Neuronal stem cell (in vitro differentiated cells): Measurements from ENCODE around the gene VOPP1.

ENCODE experiments used
- DNase-seq: peaks from one replicate; pipeline ENCODE4 v3.0.0-alpha.2; 2013; ENCODE audit warnings: low spot score
- H2AFZ ChIP-seq: one replicate; pipeline ENCODE4 v1.6.1; 2013; ENCODE audit warnings: mild to moderate bottlenecking, low read length, inconsistent platforms
- H2AK5ac ChIP-seq: 2 replicates; pipeline ENCODE4 v1.6.1; 2013; ENCODE audit warnings: low read depth, mild to moderate bottlenecking, inconsistent platforms, low read length, moderate library complexity, mixed read lengths
- H2BK120ac ChIP-seq: 2 replicates; pipeline ENCODE4 v1.6.1; 2013; ENCODE audit warnings: low read depth, mild to moderate bottlenecking, inconsistent platforms, low read length, moderate library complexity, mixed read lengths
- H2BK12ac ChIP-seq: one replicate; pipeline ENCODE4 v1.6.1; 2013; ENCODE audit warnings: low read length, inconsistent platforms
- H2BK15ac ChIP-seq: 2 replicates; pipeline ENCODE4 v1.6.1; 2013; ENCODE audit warnings: mild to moderate bottlenecking, low read length, inconsistent platforms, mixed read lengths
- H2BK5ac ChIP-seq: one replicate; pipeline ENCODE4 v1.6.1; 2013; ENCODE audit warnings: inconsistent platforms, mild to moderate bottlenecking, low read length, moderate library complexity
- H3K14ac ChIP-seq: one replicate; pipeline ENCODE4 v1.6.1; 2013; ENCODE audit warnings: low read length, inconsistent platforms
- H3K18ac ChIP-seq: 2 replicates; pipeline ENCODE4 v1.6.1; 2013; ENCODE audit warnings: low read length, inconsistent platforms
- H3K23ac ChIP-seq: 2 replicates; pipeline ENCODE4 v1.6.1; 2013; ENCODE audit warnings: low read depth, mild to moderate bottlenecking, mixed read lengths, low read length, inconsistent platforms; ENCODE audit not compliant: poor library complexity
- H3K27ac ChIP-seq: replicated peaks from 3 replicates; pipeline ENCODE4 v1.5.1; 2013; ENCODE audit warnings: low read length, inconsistent platforms
- H3K27me3 ChIP-seq, 3 experiments: 2 replicates each; pipeline ENCODE4 v1.6.1; 2013; ENCODE audit warnings: low read length in 3 of 3, mild to moderate bottlenecking in 2 of 3, inconsistent platforms in 1 of 3, low read depth in 1 of 3, mixed read lengths in 1 of 3, moderate library complexity in 1 of 3; ENCODE audit not compliant: control insufficient read depth in 3 of 3, insufficient read depth in 3 of 3
- H3K36me3 ChIP-seq, 2 donors: replicated peaks in 1 of 2; 2 replicates each; pipeline ENCODE4 v1.6.1; 2013; ENCODE audit warnings: low read length in 2 of 2; ENCODE audit not compliant: control insufficient read depth in 2 of 2, insufficient read depth in 2 of 2
- H3K4ac ChIP-seq: 2 replicates; pipeline ENCODE4 v1.6.1; 2013; ENCODE audit warnings: inconsistent platforms, mild to moderate bottlenecking, low read length, moderate library complexity
- H3K4me1 ChIP-seq, 2 donors: 1 replicate in 1 of 2; 2 replicates in 1 of 2; pipeline ENCODE4 v1.6.1; 2013; ENCODE audit warnings: low read length in 2 of 2, low read depth in 1 of 2; ENCODE audit not compliant: control insufficient read depth in 2 of 2, insufficient read depth in 1 of 2
- H3K4me2 ChIP-seq: one replicate; pipeline ENCODE4 v1.6.1; 2013; ENCODE audit warnings: mild to moderate bottlenecking, low read length, inconsistent platforms; ENCODE audit not compliant: insufficient read depth, poor library complexity, severe bottlenecking
- H3K4me3 ChIP-seq, 2 donors: 2 replicates each; pipeline ENCODE4 v1.5.1; 2013; ENCODE audit warnings: low read length in 2 of 2, mild to moderate bottlenecking in 2 of 2, inconsistent platforms in 1 of 2, moderate library complexity in 1 of 2
- H3K79me1 ChIP-seq: one replicate; pipeline ENCODE4 v1.6.1; 2013; ENCODE audit warnings: low read depth, mild to moderate bottlenecking, inconsistent platforms, low read length, moderate library complexity
- H3K9ac ChIP-seq: one replicate; pipeline ENCODE4 v1.6.1; 2013; ENCODE audit warnings: mild to moderate bottlenecking, low read depth, low read length, inconsistent platforms; ENCODE audit not compliant: poor library complexity
- H3K9me3 ChIP-seq, 2 donors: replicated peaks in 1 of 2; 2 replicates each; pipeline versions ENCODE3 to v1.6.1; 2013; ENCODE audit warnings: low read length in 2 of 2, mild to moderate bottlenecking in 2 of 2, inconsistent platforms in 1 of 2, low read depth in 1 of 2, mixed read lengths in 1 of 2, moderate library complexity in 1 of 2; ENCODE audit not compliant: control insufficient read depth in 2 of 2, insufficient read depth in 1 of 2
- H4K8ac ChIP-seq: one replicate; pipeline ENCODE4 v1.6.1; 2013; ENCODE audit warnings: low read depth, mild to moderate bottlenecking, inconsistent platforms, low read length, moderate library complexity
- H4K91ac ChIP-seq: one replicate; pipeline ENCODE4 v1.6.1; 2013; ENCODE audit warnings: low read length, low read depth, mild to moderate bottlenecking, inconsistent platforms; ENCODE audit not compliant: poor library complexity
- WGBS, 2 donors: extraction: QIAGEN DNeasy Blood & Tissue Kit; methylation state at CpG; one replicate each; pipeline ENCODE4 v1.1.7; 2013; ENCODE audit warnings: missing lambda C conversion rate in 2 of 2, mixed read lengths in 1 of 2; ENCODE audit not compliant: insufficient read length in 2 of 2, insufficient replicate concordance in 1 of 2; ENCODE audit errors: extremely low coverage in 2 of 2; 5-methylcytosine and 5-hydroxymethylcytosine counted together

VOPP1 gene

GRCh38 chr7:55509322-55509721 lies 63.0 kb downstream of the VOPP1 start:
- no peak overlapping the region for H3K9ac ChIP-seq
- H3K9me3 ChIP-seq: no peaks in the 10 kb centered on the region
- no peaks in the 10 kb centered on the region for H3K79me1 ChIP-seq
- no peak overlapping the region for H3K14ac ChIP-seq
- no CpG with 5 or more reads among the region's 1 CpG for WGBS, 2 donors
- H2BK15ac ChIP-seq: no peak overlapping the region
- no peak overlapping the region for H2BK12ac ChIP-seq
- H2AK5ac ChIP-seq: no peak overlapping the region
- H2BK5ac ChIP-seq: no peak overlapping the region
- H4K8ac ChIP-seq: no peak overlapping the region
- no peak overlapping the region for H3K23ac ChIP-seq
- no peaks in the 10 kb centered on the region for H3K27me3 ChIP-seq
- no peak overlapping the region for H2AFZ ChIP-seq
- H3K4me1 ChIP-seq: peaks cover 0 to 2% of the 10 kb centered on the region in 2 donors
- H3K27ac ChIP-seq: no peak overlapping the region
- no peak for DNase-seq
- H4K91ac ChIP-seq: no peak overlapping the region
- no peak overlapping the region for H3K4ac ChIP-seq
- peaks cover 0 to 25% of the 10 kb centered on the region in 2 donors for H3K36me3 ChIP-seq
- no peak overlapping the region for H3K4me2 ChIP-seq
- no peak overlapping the region for H2BK120ac ChIP-seq
- no peak overlapping the region for H3K4me3 ChIP-seq
- H3K18ac ChIP-seq: no peak overlapping the region

DNA sequence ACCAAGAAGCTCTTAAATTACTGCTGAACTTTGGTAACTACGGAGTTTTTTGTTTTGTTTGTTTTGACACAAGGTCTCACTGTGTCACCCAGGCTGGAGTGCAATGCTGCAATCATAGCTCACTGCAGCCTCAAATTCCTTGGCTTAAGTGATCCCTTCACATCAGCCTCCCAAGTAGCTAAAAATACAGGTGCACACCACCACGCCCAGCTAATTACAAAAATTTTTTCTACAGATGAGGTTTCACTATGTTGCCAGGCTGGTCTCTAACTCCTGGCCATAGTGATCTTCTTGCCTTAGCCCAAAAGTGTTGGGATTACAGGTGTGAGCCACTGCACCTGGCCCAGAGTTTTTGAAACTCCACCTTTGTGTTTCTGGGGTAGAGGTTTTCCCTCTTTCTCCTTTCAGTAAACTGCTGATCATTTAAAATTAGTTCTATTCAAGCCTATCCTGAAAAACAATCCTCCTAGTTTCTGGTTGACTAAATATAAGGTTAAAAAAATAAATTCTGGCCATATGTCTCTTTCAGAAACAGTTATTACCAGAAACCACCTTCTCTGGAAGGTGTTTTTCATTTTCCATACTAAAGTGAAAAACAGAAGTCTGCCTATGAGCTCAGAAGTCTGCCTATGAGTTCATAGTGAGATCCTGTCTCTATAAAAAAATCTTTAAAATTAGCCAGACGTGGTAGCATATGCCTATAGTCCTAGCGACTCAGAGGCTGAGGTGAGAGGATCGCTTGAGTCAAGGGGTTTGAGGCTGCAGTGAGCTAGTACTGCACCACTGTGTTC lies 63.9 kb downstream of the VOPP1 start:
- peaks cover 0 to 21% of the 10 kb centered on the region in 2 donors for H3K36me3 ChIP-seq
- no peak overlapping the region for H3K4ac ChIP-seq
- no peak overlapping the region for H4K91ac ChIP-seq
- no peak overlapping the region for H3K9ac ChIP-seq
- DNase-seq: no peak
- H3K79me1 ChIP-seq: no peaks in the 10 kb centered on the region
- no peak overlapping the region for H3K23ac ChIP-seq
- H3K9me3 ChIP-seq: no peaks in the 10 kb centered on the region
- H2BK120ac ChIP-seq: no peak overlapping the region
- H3K4me2 ChIP-seq: no peak overlapping the region
- WGBS, 2 donors: no CpG with 5 or more reads among the region's 5 CpGs
- no peak overlapping the region for H2BK15ac ChIP-seq
- no peaks in the 10 kb centered on the region for H3K27me3 ChIP-seq
- no peak overlapping the region for H3K14ac ChIP-seq
- no peak overlapping the region for H2BK5ac ChIP-seq
- no peak overlapping the region for H2AFZ ChIP-seq
- no peak overlapping the region for H2BK12ac ChIP-seq
- no peak overlapping the region for H2AK5ac ChIP-seq
- H4K8ac ChIP-seq: no peak overlapping the region
- H3K4me1 ChIP-seq: peaks cover 0 to 10% of the 10 kb centered on the region in 2 donors
- no peak overlapping the region for H3K4me3 ChIP-seq
- H3K18ac ChIP-seq: no peak overlapping the region
- no peak overlapping the region for H3K27ac ChIP-seq

DNA sequence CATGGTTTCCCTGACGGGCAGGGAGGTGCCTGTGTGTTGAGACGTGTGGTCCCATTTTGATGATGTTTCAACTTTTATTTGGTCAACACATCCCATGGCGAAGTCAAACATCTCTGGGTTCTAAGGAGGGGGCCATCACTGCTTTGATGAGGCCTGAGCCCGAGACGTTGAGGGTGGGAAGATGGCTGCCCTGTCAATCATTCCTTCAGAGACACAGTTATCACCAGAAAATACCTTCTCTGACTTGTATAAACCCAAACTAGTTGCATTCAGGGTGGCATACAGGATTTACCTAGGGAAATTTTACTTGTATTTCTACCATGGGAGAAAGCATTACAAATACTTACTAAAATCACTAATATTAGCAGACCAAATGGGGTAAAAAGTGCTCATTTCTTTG lies 64.6 kb downstream of the VOPP1 start:
- H2AK5ac ChIP-seq: no peak overlapping the region
- no peak overlapping the region for H2BK15ac ChIP-seq
- no CpG with 5 or more reads among the region's 5 CpGs for WGBS, 2 donors
- H3K9ac ChIP-seq: no peak overlapping the region
- no peak overlapping the region for H4K8ac ChIP-seq
- H2BK5ac ChIP-seq: no peak overlapping the region
- no peak overlapping the region for H3K27ac ChIP-seq
- H3K23ac ChIP-seq: no peak overlapping the region
- no peak overlapping the region for H3K4me2 ChIP-seq
- H3K14ac ChIP-seq: no peak overlapping the region
- H3K18ac ChIP-seq: no peak overlapping the region
- H3K4ac ChIP-seq: no peak overlapping the region
- H3K9me3 ChIP-seq: no peaks in the 10 kb centered on the region
- H3K79me1 ChIP-seq: no peaks in the 10 kb centered on the region
- H3K36me3 ChIP-seq: peaks cover 0 to 15% of the 10 kb centered on the region in 2 donors
- H2AFZ ChIP-seq: no peak overlapping the region
- H3K4me3 ChIP-seq: no peak overlapping the region
- no peak overlapping the region for H2BK120ac ChIP-seq
- DNase-seq: no peak
- peaks cover 0 to 14% of the 10 kb centered on the region in 2 donors for H3K4me1 ChIP-seq
- H4K91ac ChIP-seq: no peak overlapping the region
- H2BK12ac ChIP-seq: no peak overlapping the region
- H3K27me3 ChIP-seq: no peaks in the 10 kb centered on the region

- Histone ChIP-seq H2BK12ac (no peak overlapping the region), H3K4me1 (peaks cover 0 to 28% of the 10 kb centered on the region in 2 donors), H2BK120ac (no peak overlapping the region), H3K9me3 (no peaks in the 10 kb centered on the region), H3K14ac (no peak overlapping the region), H3K9ac (no peak overlapping the region), H3K27me3 (no peaks in the 10 kb centered on the region), H3K4me2 (no peak overlapping the region), H2BK15ac (no peak overlapping the region), H4K8ac (no peak overlapping the region), H3K18ac (no peak overlapping the region), H4K91ac (no peak overlapping the region), H3K27ac (no peak overlapping the region), H3K79me1 (no peaks in the 10 kb centered on the region), H2BK5ac (no peak overlapping the region), H3K4ac (no peak overlapping the region), H3K23ac (no peak overlapping the region), H3K4me3 (no peak overlapping the region), H2AK5ac (no peak overlapping the region), H2AFZ (no peak overlapping the region), H3K36me3 (peaks cover 0 to 24% of the 10 kb centered on the region in 2 donors)
- no peak for DNase-seq
- no CpG with 5 or more reads among the region's 10 CpGs for WGBS, 2 donors
Observed at GRCh38 chr7:55504967-55505658, 67.2 kb downstream of the VOPP1 start.
